NCI-H748 (cell line): ENCODE measurements around the gene GNAL.

ENCODE experiments used
- DNase-seq: peaks from one replicate; lab custom pipeline; 2025; ENCODE audit not compliant: unreplicated experiment; lab: John Stamatoyannopoulos, UW

Gene GNAL

GRCh38 chr18:11802586-11802985 is 113.5 kb downstream of the GNAL start:
- no peak for DNase-seq

- no peak for DNase-seq
Observed at GRCh38 chr18:11807233-11807632, 118.2 kb downstream of the GNAL start.

GRCh38 chr18:11808001-11808855 is 119.2 kb downstream of the GNAL start:
- DNase-seq = no peak

GRCh38 chr18:11809895-11810294 is 120.8 kb downstream of the GNAL start:
- peak; percentile 17 for DNase-seq

DNA sequence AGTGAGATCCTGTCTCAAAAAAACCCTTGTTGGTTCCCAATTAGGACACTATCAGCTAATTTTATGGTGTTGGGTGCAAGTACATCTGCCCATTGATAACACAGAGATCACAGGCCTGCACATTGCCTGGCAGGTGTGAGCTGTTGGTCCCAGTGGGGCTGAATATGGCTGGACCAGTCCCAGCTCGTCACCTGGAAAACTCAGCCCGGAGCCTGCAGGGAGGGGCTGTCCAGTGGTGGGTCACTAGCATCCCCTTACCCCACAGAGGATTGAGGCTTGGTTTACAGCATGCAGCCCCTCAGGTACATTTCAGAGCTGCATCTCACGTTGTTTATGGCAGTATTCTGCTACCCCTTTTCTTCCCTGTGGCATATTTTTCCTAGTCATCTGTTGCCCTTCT is 121.3 kb downstream of the GNAL start:
- DNase-seq = no peak

DNA sequence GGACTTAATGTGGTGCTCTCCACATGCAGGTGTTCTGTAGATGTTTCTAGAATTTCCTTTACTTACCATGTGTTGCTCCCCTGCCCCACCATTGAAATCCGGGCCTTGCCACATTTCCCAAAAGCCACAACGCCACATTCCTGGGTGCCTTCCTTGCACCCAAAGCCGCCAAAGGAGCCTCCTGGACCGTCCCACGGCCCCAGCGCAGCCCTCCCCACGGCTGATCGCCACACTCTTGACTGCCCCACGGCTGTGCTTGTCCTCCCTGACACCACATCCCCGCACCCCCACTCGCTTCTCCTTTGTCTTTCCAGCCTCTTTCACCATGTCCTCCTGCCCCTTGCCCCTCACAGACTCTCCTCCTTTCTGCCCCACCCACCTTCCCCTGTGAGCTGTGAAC is 121.9 kb downstream of the GNAL start:
- DNase-seq = no peak

- DNase-seq = peak; percentile 7
Observed at GRCh38 chr18:11817229-11817628, 128.2 kb downstream of the GNAL start.

DNA sequence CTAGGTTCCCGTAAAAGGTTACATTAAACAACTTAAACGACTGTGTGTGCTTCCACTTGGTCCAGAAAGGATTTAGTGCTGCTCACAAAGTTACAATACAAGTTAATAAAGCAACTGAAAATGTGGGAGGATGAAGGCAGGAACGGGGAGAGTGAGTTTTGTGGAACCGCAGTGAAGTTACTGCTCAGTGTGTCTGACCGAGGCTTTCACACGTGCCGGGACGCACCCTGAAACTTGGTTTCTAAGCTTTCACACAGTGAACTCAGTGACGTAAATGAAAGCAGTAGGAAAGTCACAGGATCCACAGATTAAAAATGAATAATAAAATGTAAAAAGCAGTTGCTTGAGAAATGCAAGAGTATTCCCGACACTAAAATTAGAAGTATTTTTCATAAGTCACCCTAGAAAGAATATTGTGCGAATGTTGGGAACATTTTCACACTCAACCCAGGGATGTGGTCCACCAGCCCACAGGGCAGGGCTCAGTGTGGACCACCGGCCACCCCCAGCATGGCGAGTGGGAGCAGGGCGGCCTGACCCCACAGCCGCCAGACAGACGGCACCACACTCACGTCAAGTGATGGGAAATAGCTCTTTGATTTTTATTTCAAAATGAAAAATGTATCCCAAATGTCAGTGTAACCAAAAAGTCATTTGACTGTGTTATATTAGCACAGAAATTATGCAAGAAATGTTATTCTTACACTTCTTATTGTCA is 129.6 kb downstream of the GNAL start:
- no peak for DNase-seq

DNA sequence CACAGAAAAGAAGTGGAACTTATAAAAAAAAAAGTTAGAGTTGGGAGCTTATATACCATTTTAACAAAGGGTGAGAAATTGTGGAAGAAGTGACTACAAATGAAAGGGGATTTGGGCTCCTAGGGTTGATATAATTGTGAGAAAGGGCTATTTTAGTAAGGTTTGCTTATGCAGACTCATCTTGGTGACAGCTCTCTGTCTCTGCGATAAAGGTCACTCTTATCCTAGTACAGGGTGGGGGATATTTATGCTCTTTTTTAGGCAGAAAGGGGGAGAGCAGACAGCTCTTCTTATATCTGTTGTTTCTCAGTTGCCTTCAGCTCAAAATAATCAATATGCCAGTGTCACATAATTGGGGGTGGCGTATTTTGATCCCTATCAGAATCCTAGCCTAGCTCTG is 130.9 kb downstream of the GNAL start:
- DNase-seq = no peak

- no peak for DNase-seq
Observed at GRCh38 chr18:11820697-11821096, 131.6 kb downstream of the GNAL start.

GRCh38 chr18:11821208-11821607 is 132.1 kb downstream of the GNAL start:
- DNase-seq = no peak

DNA sequence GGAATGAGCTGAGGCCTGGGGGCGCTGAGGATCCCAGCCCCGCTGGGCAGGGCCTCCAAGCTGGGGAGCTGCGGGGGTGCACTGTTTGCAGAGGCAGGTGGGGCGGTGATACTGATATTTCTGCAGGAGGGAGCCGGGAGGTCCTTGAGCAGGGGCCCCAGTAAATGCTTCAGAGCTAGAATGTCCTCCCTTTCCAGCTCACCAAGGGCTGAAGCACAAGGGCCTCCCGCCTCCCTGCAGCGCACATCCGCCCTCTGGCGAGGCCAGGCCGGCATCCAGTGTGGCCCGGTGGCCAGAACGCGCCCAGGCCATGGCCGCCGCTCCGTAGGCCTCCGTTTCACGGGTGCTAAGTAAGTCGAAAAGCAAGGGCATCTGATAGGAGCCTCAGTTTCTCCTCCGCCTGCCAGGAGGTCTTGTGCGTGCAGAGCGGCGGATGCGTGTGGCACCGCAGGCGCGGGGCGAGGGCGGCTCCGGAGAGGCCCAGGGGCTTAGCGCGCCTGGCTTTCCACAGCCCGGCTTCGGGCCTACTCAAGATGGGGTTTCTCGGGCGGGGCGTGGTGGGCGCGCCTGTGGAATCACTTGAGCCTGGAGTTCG is 132.7 kb downstream of the GNAL start:
- no peak for DNase-seq

- no peak for DNase-seq
Observed at GRCh38 chr18:11823545-11823944, 134.5 kb downstream of the GNAL start.

GRCh38 chr18:11826836-11827235 is 137.8 kb downstream of the GNAL start:
- no peak for DNase-seq

DNA sequence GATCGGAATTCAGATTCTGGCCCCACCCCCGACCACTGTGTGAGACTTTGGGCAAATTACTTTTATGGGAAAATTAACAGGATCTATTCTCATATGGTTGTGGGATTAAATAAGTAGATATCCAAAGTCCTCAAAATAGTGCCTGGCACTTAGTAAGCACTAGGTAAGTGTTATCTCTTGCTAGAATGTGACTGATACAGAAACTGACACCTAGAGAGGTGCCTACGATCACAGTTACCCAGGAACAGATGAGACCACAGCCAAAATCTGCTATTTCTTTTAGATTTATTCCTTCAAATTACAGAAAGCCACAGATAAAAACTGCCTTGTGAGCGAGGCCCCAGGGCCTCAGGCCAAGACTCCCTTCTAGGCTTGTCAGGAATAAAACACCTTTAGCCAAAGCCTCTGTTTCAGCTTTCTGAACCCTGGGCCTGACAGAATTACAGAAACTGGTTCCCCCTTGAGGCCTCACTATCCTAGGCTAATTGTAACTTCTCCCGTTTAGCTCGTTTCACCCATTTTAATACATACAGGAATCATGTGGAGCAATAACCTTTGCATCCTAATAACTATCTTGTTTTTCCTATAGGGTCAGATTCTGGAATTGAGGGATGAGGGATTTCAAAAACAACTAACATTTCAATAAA is 139.8 kb downstream of the GNAL start:
- no peak for DNase-seq

DNA sequence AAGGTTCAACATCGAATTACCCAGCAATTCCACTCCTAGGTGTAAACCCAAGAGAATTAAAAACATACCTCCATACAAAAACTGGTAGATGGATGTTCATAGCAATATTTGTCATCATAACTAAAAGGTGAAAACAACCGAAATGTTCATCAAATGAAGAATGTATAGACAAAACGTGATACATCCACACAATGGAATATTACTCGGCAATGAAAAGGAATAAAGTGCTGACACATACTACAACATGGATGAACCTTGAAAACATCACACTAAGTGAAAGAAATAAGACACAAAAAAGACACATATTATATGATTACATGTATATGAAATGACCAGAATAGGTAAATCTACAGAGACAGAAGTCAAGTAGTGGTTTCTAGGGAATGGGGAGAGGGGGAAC is 141.5 kb downstream of the GNAL start:
- no peak for DNase-seq

GRCh38 chr18:11831921-11832320 is 142.9 kb downstream of the GNAL start:
- no peak for DNase-seq

GRCh38 chr18:11834772-11835171 is 145.7 kb downstream of the GNAL start:
- DNase-seq = no peak

GRCh38 chr18:11839556-11839955 is 150.5 kb downstream of the GNAL start:
- DNase-seq = no peak

GRCh38 chr18:11840493-11840892 is 151.4 kb downstream of the GNAL start:
- no peak for DNase-seq

GRCh38 chr18:11842562-11842961 is 153.5 kb downstream of the GNAL start:
- no peak for DNase-seq

DNA sequence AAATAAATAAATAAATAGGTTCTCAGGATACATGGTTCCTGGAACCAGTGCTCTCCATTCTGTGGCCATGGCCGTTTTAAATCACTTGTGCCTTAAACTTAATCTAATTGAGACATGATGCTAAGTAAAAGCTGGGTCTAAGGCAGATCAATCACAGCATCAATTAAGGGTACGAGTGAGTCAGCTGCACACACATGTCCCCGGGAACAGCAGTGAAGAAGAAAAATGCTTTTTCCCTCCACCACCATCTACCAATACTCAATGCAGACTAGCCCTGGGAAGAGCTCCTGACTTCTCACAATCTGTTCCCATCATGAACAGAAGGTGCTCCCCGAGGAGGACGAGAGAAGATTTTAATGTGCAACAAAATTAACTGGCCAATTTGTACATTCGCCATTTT is 155.4 kb downstream of the GNAL start:
- no peak for DNase-seq
